HG02678 (cell line): ENCODE data around the gene NBPF20.
"Not testable (repeated sequence)": the region's sequence is repeated elsewhere in the genome, so short reads cannot be mapped to it uniquely, and the experiment has no call there.

Experiments
- ATAC-seq: cut with Tn5 transposase; IDR thresholded peaks from one replicate; pipeline ENCODE4 v1.9.1; 2021; ENCODE audit warnings: mild to moderate bottlenecking, moderate library complexity; ENCODE audit not compliant: unreplicated experiment

The NBPF20 gene

DNA sequence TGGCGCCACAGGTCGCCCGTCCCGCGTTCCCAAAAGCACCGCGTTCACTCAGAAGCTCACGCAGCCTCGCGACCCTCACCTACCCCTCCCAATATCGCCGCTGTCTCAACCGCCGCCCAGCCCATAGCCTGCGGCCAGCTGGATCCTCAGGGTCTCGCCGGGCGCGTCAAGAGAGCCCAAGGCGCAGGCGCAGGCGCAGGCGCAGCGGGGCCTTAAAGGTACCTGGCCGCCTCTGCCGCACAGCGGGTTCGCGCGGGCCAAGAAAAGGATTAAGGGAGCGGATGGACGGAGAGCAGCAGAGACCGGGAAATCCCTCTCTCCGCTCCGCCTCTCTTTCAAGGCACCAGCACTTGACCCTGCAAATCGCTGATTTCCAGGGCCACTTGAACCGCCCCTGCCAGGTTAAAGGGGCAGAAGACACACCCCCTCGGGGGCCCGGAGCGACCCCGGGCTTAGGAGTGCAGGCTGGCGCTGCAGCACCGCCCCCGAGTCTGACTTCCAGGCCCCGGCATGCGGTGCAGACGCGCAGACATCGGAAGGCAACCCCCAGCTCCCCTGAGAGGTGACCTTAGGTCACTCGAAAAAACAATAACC lies at the start of gene NBPF20:
NBPF20 (minus strand) TSS at position 168 of the 594 bp plus-strand sequence. CDS start 20,331 bp downstream, outside the sequence.
- ATAC-seq, result peak; percentile 97

DNA sequence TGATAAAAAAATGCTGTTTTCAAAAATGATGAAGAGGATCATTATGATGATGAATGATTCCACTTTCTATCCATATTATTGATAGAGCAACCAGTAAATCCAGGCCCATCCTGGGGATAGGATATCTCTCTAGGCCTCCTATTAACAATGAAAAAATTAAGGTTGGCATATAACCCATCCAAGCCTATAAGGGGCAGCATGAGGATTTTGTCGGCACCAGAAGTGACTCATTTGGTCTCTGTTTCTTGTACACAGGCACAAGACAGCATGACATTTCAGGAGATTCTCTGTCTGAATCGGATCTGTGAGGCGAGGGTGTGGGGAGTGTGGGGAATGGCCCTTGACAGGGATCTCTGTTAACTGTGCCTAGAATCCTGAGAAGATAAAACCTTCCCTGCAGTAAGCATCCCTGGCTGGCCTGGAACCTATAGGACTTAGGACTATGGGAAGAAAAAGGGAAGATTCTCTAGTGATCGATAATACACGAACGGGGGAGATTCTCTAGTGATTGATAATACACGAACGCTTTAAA lies 49.5 kb upstream of the NBPF20 start:
- not testable (repeated sequence) for ATAC-seq

DNA sequence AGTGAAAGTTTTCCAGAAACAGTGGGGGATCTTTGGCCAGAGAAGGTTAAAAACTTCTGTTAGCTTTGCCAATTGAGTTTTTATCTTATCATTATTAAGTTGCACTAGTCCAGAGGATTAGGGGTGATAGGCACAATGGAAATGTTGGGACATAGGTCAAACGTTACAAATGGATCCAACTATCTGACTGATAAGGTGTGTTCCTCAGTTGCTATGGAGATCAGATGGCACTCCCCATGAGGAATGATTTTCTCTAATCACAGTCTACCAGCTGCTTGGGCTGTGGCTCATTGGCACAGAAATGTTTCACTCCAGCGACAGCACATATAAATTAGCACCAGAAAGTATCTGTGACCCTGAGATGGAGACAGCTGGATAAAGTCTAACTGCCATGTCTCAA lies 47.3 kb upstream of the NBPF20 start:
- ATAC-seq, result not testable (repeated sequence)

DNA sequence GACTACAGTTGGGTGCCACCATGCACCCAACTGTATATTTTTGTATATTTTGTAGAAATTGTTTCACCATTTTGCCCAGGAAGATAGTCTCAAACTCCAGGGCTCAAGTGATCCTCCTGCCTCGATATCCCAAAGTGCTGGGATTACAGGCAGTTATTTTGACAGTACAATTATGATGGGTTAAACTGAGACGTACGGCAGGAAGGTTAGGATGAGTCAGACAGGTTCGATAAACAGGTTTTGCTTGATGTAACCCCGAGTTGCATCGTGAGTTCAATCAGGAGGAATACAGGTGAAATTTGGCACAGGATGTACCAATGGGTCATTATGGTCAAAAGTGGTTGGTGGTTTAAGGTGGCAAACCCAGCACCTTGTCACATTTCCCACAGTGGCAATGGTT lies 46.0 kb upstream of the NBPF20 start:
- ATAC-seq, result not testable (repeated sequence)

- ATAC-seq, result peak; percentile 87
Observed at GRCh38 chr1:145465405-145466144, 40.2 kb upstream of the NBPF20 start.

GRCh38 chr1:145464708-145465336 lies 39.4 kb upstream of the NBPF20 start:
- ATAC-seq, result peak; percentile 19

DNA sequence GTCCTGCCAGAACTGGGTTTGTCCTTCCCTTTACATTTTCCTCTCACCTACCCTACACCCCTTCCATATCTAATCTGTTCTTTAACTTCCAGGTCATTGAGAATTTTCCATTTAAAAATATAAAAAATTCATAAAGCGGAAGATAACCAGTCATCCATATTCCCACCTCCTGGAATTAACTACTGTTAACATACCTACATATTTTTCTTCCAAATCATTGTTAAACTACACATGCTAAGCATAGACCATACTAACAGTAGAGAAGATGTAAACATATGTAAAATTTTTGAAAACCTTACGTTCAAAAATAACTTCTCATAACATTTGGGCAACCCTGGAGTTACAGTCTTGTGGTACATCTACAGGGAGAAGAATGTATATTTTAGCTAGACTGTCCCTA lies 38.6 kb upstream of the NBPF20 start:
- ATAC-seq, result not testable (repeated sequence)

DNA sequence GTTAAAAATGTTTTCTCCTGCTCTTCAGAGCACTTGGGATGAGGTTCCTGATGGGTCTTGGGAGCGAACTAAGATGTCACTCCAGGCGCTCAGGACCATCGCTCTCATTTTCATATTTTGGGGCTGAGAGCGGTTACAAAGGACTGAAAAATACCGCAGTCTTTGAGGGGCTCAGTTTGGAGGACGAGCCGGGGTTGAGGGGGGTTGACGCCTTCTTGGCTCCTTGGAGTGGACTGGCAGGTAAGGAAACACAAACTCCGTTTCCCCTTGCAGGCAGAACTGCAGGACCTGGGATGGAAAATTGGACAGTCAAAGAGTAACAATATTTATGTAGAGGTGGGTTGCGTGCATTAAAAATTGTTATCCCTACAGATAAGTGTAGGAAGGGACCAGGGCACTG lies 35.3 kb upstream of the NBPF20 start:
- not testable (repeated sequence) for ATAC-seq

GRCh38 chr1:145460048-145460447 lies 34.6 kb upstream of the NBPF20 start:
- ATAC-seq, result not testable (repeated sequence)

- ATAC-seq, result not testable (repeated sequence)
Observed at GRCh38 chr1:145459591-145459990, 34.2 kb upstream of the NBPF20 start.

DNA sequence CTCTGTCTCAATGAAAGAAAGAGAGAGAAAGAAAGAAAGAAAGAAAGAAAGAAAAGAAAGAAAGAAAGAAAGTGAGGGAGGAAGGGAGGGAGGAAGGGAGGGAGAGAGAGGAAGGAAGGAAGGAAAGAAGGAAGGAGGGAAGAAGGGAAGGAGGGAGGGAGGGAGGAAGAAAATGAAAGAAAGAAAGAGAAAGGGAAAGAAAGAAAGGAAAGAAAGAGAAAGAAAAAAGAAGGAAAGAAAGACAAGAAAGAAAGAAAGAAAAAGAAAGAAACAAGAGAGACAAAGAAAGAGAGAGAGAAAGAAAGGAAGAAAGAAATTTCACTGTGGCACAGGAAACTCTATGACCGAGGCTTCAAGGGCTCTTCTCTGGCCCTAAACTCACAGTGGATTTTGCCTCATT lies 33.7 kb upstream of the NBPF20 start:
- ATAC-seq, result not testable (repeated sequence)

GRCh38 chr1:145454824-145455177 lies 29.4 kb upstream of the NBPF20 start:
- not testable (repeated sequence) for ATAC-seq

GRCh38 chr1:145453873-145454823 lies 28.7 kb upstream of the NBPF20 start:
- ATAC-seq, result not testable (repeated sequence)

GRCh38 chr1:145452506-145452905 lies 27.1 kb upstream of the NBPF20 start:
- not testable (repeated sequence) for ATAC-seq

DNA sequence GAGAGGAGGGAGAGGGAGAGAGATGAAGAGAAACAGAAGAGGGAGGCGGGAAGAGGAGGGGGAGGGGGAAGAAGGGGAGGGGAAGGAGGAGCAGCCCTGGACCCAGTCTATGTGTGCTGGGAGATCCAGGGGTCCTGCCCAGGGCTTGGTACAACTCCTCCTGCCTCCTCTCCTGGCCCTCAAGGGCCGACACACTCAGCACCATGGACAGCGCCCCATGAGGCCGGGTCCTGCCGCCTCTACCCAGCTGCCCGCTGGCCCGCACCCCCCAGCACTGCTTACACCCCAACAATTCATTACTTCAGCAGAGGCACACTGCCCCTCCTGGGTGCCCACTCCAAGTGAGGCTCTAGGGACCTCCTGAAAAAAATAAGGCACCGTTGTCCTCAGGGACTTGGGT lies 26.5 kb upstream of the NBPF20 start:
- not testable (repeated sequence) for ATAC-seq

DNA sequence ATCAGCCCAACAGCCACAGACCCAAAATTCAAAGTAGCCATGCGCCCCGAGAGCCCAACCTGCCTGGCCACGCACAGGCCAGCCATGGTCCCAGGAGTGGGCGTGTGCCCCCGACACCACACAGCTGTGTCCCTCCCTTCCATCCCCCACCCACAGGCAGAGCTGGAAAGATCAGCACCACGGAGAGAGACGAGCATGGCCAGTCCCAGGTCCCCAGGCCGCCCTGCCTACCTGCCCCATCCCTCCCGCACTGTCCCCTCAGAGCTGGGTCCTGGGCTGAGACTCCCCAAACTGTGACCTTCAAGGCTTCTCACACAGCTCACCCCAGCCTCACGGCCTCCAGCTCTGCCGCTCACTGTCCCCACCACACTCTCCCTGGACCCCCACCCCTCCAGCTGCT lies 19.8 kb upstream of the NBPF20 start:
- ATAC-seq, result not testable (repeated sequence)

- ATAC-seq, result not testable (repeated sequence)
Observed at GRCh38 chr1:145442340-145442739, 16.9 kb upstream of the NBPF20 start.

DNA sequence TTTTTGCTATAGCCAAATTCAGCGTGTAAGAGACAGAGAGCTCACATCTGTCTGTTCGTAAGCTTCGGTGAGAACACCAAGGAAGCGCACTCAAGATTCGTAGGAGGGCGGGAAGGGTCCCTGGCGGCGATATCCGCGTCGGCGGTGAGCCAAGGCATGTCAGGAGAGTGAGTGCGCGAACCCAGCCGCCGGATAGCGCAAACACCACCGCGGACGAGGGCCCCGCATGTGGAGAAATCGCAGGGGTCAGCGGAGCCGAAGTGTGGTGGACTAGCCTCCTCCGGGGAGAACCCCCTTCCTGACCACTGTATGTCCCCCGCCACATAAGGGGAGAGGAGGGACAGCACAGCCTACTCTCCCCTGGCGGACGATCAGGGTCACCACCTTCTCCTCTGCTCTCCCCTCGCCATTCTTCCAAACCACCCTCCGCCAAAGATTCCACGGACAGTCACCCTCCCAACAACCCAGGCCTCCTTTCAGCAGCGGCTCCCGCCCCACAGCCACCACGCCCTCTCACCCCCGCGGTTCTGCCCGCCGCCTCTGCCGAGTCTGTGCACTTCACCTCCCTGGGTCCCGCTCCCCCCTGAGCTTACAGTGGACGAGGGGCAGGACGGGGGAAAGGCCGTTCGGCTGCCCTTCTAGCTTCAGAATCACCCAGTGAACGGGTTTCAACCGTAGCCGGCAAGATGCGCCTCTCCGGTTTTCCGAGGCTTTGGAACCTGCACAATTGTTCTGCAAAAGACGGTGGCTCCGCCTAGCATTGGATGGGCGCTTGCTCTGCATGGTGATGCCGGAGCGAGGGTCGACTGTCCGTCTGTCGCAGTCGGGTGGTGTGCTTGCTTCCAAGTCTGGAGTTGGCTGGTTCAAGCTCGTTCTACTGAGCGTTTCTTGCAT lies 6.2 kb upstream of the NBPF20 start:
- ATAC-seq, result not testable (repeated sequence)

DNA sequence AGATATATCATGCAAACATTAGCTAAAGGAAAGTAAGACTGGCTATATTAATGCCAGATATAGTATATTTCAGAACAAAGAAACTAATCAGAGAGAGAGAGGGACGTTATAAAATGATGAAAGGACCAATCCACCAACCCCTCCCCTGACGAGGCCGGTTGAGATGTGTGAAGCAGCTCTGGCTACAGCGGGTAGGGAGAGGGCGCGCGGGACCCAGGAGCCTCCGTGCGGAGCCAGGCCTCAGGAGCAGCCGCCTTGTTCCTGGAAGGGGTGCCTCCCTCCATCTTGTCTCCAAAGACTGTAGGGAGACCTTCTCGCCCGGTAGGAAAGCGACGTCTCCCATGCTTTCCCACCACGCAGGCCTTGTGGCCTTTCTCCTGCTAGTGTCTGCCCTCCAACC lies 5.4 kb upstream of the NBPF20 start:
- ATAC-seq, result not testable (repeated sequence)

- not testable (repeated sequence) for ATAC-seq
Observed at GRCh38 chr1:145429329-145429728, 3.9 kb upstream of the NBPF20 start.
